Right atrium auricular region (tissue), 2 donors: ENCODE data around the gene PIGU. TPM values are rescaled to one million over a fixed set of nuclear protein-coding genes. Genes with fewer than 3 reads are reported as not detected.

Source experiments
- DNase-seq: peaks from one replicate; pipeline ENCODE4 v3.0.0-alpha.2; 2019; ENCODE audit warnings: low spot score
- H3K27ac ChIP-seq, 2 donors: fragments of 200-600 bp; sonication (generic); 1 replicate in 1 of 2; 2 replicates in 1 of 2; pipeline ENCODE4 v1.5.1; 2016 to 2019
- H3K27me3 ChIP-seq, 2 donors: fragments of 200-600 bp; sonication (generic); one replicate each; pipeline versions ENCODE4 v1.5.1 to v1.6.0; 2017 to 2019
- H3K36me3 ChIP-seq: fragments of 200-600 bp; sonication (generic); one replicate; pipeline ENCODE4 v1.5.1; 2016
- H3K4me1 ChIP-seq, 2 donors: fragments of 200-600 bp; sonication (generic); one replicate each; pipeline versions ENCODE4 v1.5.1 to v1.6.0; 2017 to 2019
- H3K4me3 ChIP-seq, 2 donors: fragments of 200-600 bp; sonication (generic); 1 replicate in 1 of 2; 2 replicates in 1 of 2; pipeline ENCODE4 v1.5.1; 2017 to 2019; ENCODE audit warnings: mild to moderate bottlenecking in 1 of 2, moderate library complexity in 1 of 2
- H3K9me3 ChIP-seq, 2 donors: fragments of 200-600 bp; sonication (generic); one replicate each; pipeline ENCODE4 v1.5.1; 2019
- CTCF ChIP-seq, 2 donors: fragments of 200-600 bp; sonication (generic); IDR thresholded peaks; one replicate each; pipeline ENCODE4 v1.5.1; 2019; ENCODE audit warnings: antibody characterized with exemption in 2 of 2
- total RNA-seq, 2 donors: library from RNA; depleted of rRNA; stranded (reverse); fragments of >200 nt; gene quantifications; one replicate each; pipeline ENCODE4 v1.1.0, GENCODE V29; 2016

The PIGU gene
- total RNA-seq, 2 donors from 2014 or later = 16.6 to 17.7 TPM

GRCh38 chr20:34689486-34689885 lies 12.6 kb upstream of the PIGU start:
- Histone ChIP-seq H3K27ac (no peak overlapping the region), H3K27me3 (no peaks in the 10 kb centered on the region), H3K36me3 (no peaks in the 10 kb centered on the region), H3K9me3 (no peaks in the 10 kb centered on the region), H3K4me3 (no peak overlapping the region), H3K4me1 (peaks cover 0 to 7% of the 10 kb centered on the region in 2 donors)
- no peak for TF ChIP-seq CTCF (IDR thresholded peaks at IDR 0.05)
- DNase-seq = no peak

GRCh38 chr20:34683667-34684066 lies 6.8 kb upstream of the PIGU start:
- DNase-seq = no peak
- no peaks in the 10 kb centered on the region for H3K36me3 ChIP-seq
- no peak for TF ChIP-seq CTCF (IDR thresholded peaks at IDR 0.05)
- no peak overlapping the region for H3K4me3 ChIP-seq
- no peaks in the 10 kb centered on the region for H3K4me1 ChIP-seq
- no peaks in the 10 kb centered on the region for H3K9me3 ChIP-seq
- H3K27me3 ChIP-seq = no peaks in the 10 kb centered on the region
- no peak overlapping the region for H3K27ac ChIP-seq

- no peak overlapping the region for H3K4me3 ChIP-seq
- no peaks in the 10 kb centered on the region for H3K27me3 ChIP-seq
- H3K4me1 ChIP-seq = peaks cover 0 to 13% of the 10 kb centered on the region in 2 donors
- TF ChIP-seq CTCF (IDR thresholded peaks at IDR 0.05) = no peak
- H3K36me3 ChIP-seq = no peaks in the 10 kb centered on the region
- DNase-seq = no peak
- no peaks in the 10 kb centered on the region for H3K9me3 ChIP-seq
- no peak overlapping the region for H3K27ac ChIP-seq
Observed at GRCh38 chr20:34680586-34681175, 3.8 kb upstream of the PIGU start.

- Histone ChIP-seq H3K36me3 (no peaks in the 10 kb centered on the region), H3K4me3 (peak overlapping the region; percentile 75 to 91), H3K27me3 (no peaks in the 10 kb centered on the region), H3K27ac (peak overlapping the region; percentile 71 to 81), H3K4me1 (peaks cover 0 to 15% of the 10 kb centered on the region in 2 donors), H3K9me3 (no peaks in the 10 kb centered on the region)
- TF ChIP-seq CTCF (IDR thresholded peaks at IDR 0.05) = no peak
- no peak for DNase-seq
Observed at GRCh38 chr20:34675993-34676641, 775 bp downstream of the PIGU start.

- Histone ChIP-seq H3K27me3 (no peaks in the 10 kb centered on the region), H3K4me1 (peaks cover 0 to 15% of the 10 kb centered on the region in 2 donors), H3K9me3 (no peaks in the 10 kb centered on the region), H3K4me3 (no peak overlapping the region), H3K27ac (no peak overlapping the region), H3K36me3 (no peaks in the 10 kb centered on the region)
- no peak for TF ChIP-seq CTCF (IDR thresholded peaks at IDR 0.05)
- no peak for DNase-seq
Observed at GRCh38 chr20:34675561-34675960, 1.3 kb downstream of the PIGU start.
